ENCODE measurements around the gene DISP3.
A peak's percentile ranks its signal among the peaks of the same experiment; 100 is the strongest.

Gene DISP3

GRCh38 chr1:11472284-11472683 is 6.7 kb upstream of the DISP3 start:
- Histone ChIP-seq H3K36me3 (replicated peaks in 1 of 2; ENCODE audit: control insufficient read depth in 2 of 2, insufficient read depth in 2 of 2, low read length in 2 of 2) (no peaks in the 10 kb centered on the region), H3K4ac (ENCODE audit: low read length) (no peak overlapping the region)
- no CpG with 5 or more reads among the region's 2 CpGs for WGBS, 2 donors (ENCODE audit: extremely low coverage in 2 of 2, insufficient read length in 2 of 2, insufficient replicate concordance in 1 of 2)

GRCh38 chr1:11472741-11473140 is 6.2 kb upstream of the DISP3 start:
- Histone ChIP-seq H2AK5ac (ENCODE audit: low read depth, low read length) (no peak overlapping the region), H2BK120ac (ENCODE audit: low read depth, low read length) (no peak overlapping the region), H3K9me3 (replicated peaks in 1 of 2; ENCODE audit: control insufficient read depth in 2 of 2, insufficient read depth in 1 of 2, low read depth in 1 of 2, low read length in 2 of 2) (no peaks in the 10 kb centered on the region), H4K91ac (ENCODE audit: low read depth, low read length, poor library complexity) (no peak overlapping the region), H3K18ac (ENCODE audit: low read length) (no peak overlapping the region), H4K8ac (ENCODE audit: low read depth, low read length) (no peak overlapping the region), H3K4ac (ENCODE audit: low read length) (no peak overlapping the region), H2BK15ac (ENCODE audit: low read length) (no peak overlapping the region), H2BK12ac (ENCODE audit: low read length) (no peak overlapping the region), H3K27me3 (ENCODE audit: control insufficient read depth in 3 of 3, insufficient read depth in 3 of 3, low read depth in 1 of 3, low read length in 3 of 3) (peaks cover 0 to 28% (median 11%) of the 10 kb centered on the region in 3 experiments), H2AFZ (ENCODE audit: low read length) (no peak overlapping the region), H3K9ac (ENCODE audit: low read depth, low read length, poor library complexity) (no peak overlapping the region), H3K14ac (ENCODE audit: low read length) (no peak overlapping the region), H3K36me3 (replicated peaks in 1 of 2; ENCODE audit: control insufficient read depth in 2 of 2, insufficient read depth in 2 of 2, low read length in 2 of 2) (no peaks in the 10 kb centered on the region), H3K79me1 (ENCODE audit: low read depth, low read length) (no peaks in the 10 kb centered on the region), H3K23ac (ENCODE audit: low read depth, low read length, poor library complexity) (no peak overlapping the region), H2BK5ac (ENCODE audit: low read length) (no peak overlapping the region), H3K4me1 (ENCODE audit: control insufficient read depth in 2 of 2, insufficient read depth in 1 of 2, low read depth in 1 of 2, low read length in 2 of 2) (no peaks in the 10 kb centered on the region), H3K4me3 (ENCODE audit: low read length in 2 of 2) (no peak overlapping the region), H3K4me2 (ENCODE audit: insufficient read depth, low read length, poor library complexity, severe bottlenecking) (no peak overlapping the region), H3K27ac (replicated peaks; ENCODE audit: low read length) (no peak overlapping the region)
- no peak for DNase-seq (ENCODE audit: low spot score)
- WGBS, 2 donors (ENCODE audit: extremely low coverage in 2 of 2, insufficient read length in 2 of 2, insufficient replicate concordance in 1 of 2): no CpG with 5 or more reads among the region's 3 CpGs

More at GRCh38 chr1:11472284-11472683, 6.7 kb upstream of the DISP3 start:
- H3K18ac ChIP-seq (ENCODE audit: low read length): no peak overlapping the region
- H2AK5ac ChIP-seq (ENCODE audit: low read depth, low read length): no peak overlapping the region
- H2BK5ac ChIP-seq (ENCODE audit: low read length): no peak overlapping the region
- H3K27ac ChIP-seq (replicated peaks; ENCODE audit: low read length): no peak overlapping the region
- H3K9me3 ChIP-seq (replicated peaks in 1 of 2; ENCODE audit: control insufficient read depth in 2 of 2, insufficient read depth in 1 of 2, low read depth in 1 of 2, low read length in 2 of 2): no peaks in the 10 kb centered on the region
- no peak overlapping the region for H2AFZ ChIP-seq (ENCODE audit: low read length)
- no peak overlapping the region for H2BK12ac ChIP-seq (ENCODE audit: low read length)
- no peak overlapping the region for H3K23ac ChIP-seq (ENCODE audit: low read depth, low read length, poor library complexity)
- H4K8ac ChIP-seq (ENCODE audit: low read depth, low read length): no peak overlapping the region
- no peaks in the 10 kb centered on the region for H3K4me1 ChIP-seq (ENCODE audit: control insufficient read depth in 2 of 2, insufficient read depth in 1 of 2, low read depth in 1 of 2, low read length in 2 of 2)
- H3K79me1 ChIP-seq (ENCODE audit: low read depth, low read length): no peaks in the 10 kb centered on the region
- no peak for DNase-seq (ENCODE audit: low spot score)
- H3K9ac ChIP-seq (ENCODE audit: low read depth, low read length, poor library complexity): no peak overlapping the region
- H3K4me3 ChIP-seq (ENCODE audit: low read length in 2 of 2): no peak overlapping the region
- H4K91ac ChIP-seq (ENCODE audit: low read depth, low read length, poor library complexity): no peak overlapping the region
- H3K4me2 ChIP-seq (ENCODE audit: insufficient read depth, low read length, poor library complexity, severe bottlenecking): no peak overlapping the region
- no peak overlapping the region for H3K14ac ChIP-seq (ENCODE audit: low read length)
- H3K27me3 ChIP-seq (ENCODE audit: control insufficient read depth in 3 of 3, insufficient read depth in 3 of 3, low read depth in 1 of 3, low read length in 3 of 3): peaks cover 0 to 23% (median 7%) of the 10 kb centered on the region in 3 experiments
- no peak overlapping the region for H2BK15ac ChIP-seq (ENCODE audit: low read length)
- H2BK120ac ChIP-seq (ENCODE audit: low read depth, low read length): no peak overlapping the region

DNA sequence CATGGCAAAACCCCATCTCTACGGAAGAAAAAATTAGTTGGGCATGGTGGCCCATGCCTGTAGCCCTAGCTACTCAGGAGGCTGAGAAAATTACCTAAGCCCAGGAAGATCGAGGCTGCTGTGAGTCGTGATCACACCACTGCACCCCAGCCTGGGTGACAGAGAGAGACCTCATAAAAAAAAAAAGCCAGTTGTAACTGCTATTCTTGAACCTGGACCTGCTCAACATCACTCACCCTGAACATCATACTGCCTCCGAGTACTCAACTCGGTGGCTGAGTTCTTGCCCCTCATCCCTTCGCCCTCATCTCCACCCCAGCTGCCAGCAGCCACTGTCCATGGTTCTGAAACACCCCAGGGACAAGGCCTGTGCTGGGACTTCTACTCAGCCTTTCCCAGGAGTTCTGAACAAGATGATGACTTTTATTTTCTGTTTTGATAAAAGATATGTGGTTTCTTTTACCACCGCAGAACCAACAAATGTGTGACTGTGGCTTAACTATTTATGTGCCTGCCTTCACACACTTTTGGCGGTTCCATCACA is 5.4 kb upstream of the DISP3 start:
- Histone ChIP-seq H2BK12ac (ENCODE audit: low read length) (no peak overlapping the region), H3K27me3 (ENCODE audit: control insufficient read depth in 3 of 3, insufficient read depth in 3 of 3, low read depth in 1 of 3, low read length in 3 of 3) (peaks cover 0 to 32% (median 16%) of the 10 kb centered on the region in 3 experiments), H3K4ac (ENCODE audit: low read length) (no peak overlapping the region), H3K9ac (ENCODE audit: low read depth, low read length, poor library complexity) (no peak overlapping the region), H3K18ac (ENCODE audit: low read length) (no peak overlapping the region), H3K23ac (ENCODE audit: low read depth, low read length, poor library complexity) (no peak overlapping the region), H3K36me3 (replicated peaks in 1 of 2; ENCODE audit: control insufficient read depth in 2 of 2, insufficient read depth in 2 of 2, low read length in 2 of 2) (no peaks in the 10 kb centered on the region), H2AFZ (ENCODE audit: low read length) (no peak overlapping the region), H3K4me3 (ENCODE audit: low read length in 2 of 2) (no peak overlapping the region), H2BK5ac (ENCODE audit: low read length) (no peak overlapping the region), H2BK120ac (ENCODE audit: low read depth, low read length) (no peak overlapping the region), H3K79me1 (ENCODE audit: low read depth, low read length) (no peaks in the 10 kb centered on the region), H3K4me1 (ENCODE audit: control insufficient read depth in 2 of 2, insufficient read depth in 1 of 2, low read depth in 1 of 2, low read length in 2 of 2) (no peaks in the 10 kb centered on the region), H3K14ac (ENCODE audit: low read length) (no peak overlapping the region), H2AK5ac (ENCODE audit: low read depth, low read length) (no peak overlapping the region), H2BK15ac (ENCODE audit: low read length) (no peak overlapping the region), H3K9me3 (replicated peaks in 1 of 2; ENCODE audit: control insufficient read depth in 2 of 2, insufficient read depth in 1 of 2, low read depth in 1 of 2, low read length in 2 of 2) (no peaks in the 10 kb centered on the region), H4K8ac (ENCODE audit: low read depth, low read length) (no peak overlapping the region), H3K4me2 (ENCODE audit: insufficient read depth, low read length, poor library complexity, severe bottlenecking) (no peak overlapping the region), H3K27ac (replicated peaks; ENCODE audit: low read length) (no peak overlapping the region), H4K91ac (ENCODE audit: low read depth, low read length, poor library complexity) (no peak overlapping the region)
- WGBS, 2 donors (ENCODE audit: extremely low coverage in 2 of 2, insufficient read length in 2 of 2, insufficient replicate concordance in 1 of 2): no CpG with 5 or more reads among the region's 8 CpGs
- DNase-seq (ENCODE audit: low spot score): peak; percentile 74

- no CpG with 5 or more reads among the region's 5 CpGs for WGBS, 2 donors (ENCODE audit: extremely low coverage in 2 of 2, insufficient read length in 2 of 2, insufficient replicate concordance in 1 of 2)
Measured at GRCh38 chr1:11474826-11475225, 4.1 kb upstream of the DISP3 start.

More at GRCh38 chr1:11474826-11475225, 4.1 kb upstream of the DISP3 start:
- no peak overlapping the region for H4K91ac ChIP-seq (ENCODE audit: low read depth, low read length, poor library complexity)
- H4K8ac ChIP-seq (ENCODE audit: low read depth, low read length): no peak overlapping the region
- H2AK5ac ChIP-seq (ENCODE audit: low read depth, low read length): no peak overlapping the region
- H3K4ac ChIP-seq (ENCODE audit: low read length): no peak overlapping the region
- no peak overlapping the region for H3K14ac ChIP-seq (ENCODE audit: low read length)
- H2BK15ac ChIP-seq (ENCODE audit: low read length): no peak overlapping the region
- H3K18ac ChIP-seq (ENCODE audit: low read length): no peak overlapping the region
- DNase-seq (ENCODE audit: low spot score): no peak
- H2AFZ ChIP-seq (ENCODE audit: low read length): no peak overlapping the region
- no peak overlapping the region for H2BK5ac ChIP-seq (ENCODE audit: low read length)
- H3K79me1 ChIP-seq (ENCODE audit: low read depth, low read length): no peaks in the 10 kb centered on the region
- H3K27me3 ChIP-seq (ENCODE audit: control insufficient read depth in 3 of 3, insufficient read depth in 3 of 3, low read depth in 1 of 3, low read length in 3 of 3): peaks cover 0 to 28% (median 19%) of the 10 kb centered on the region in 3 experiments
- H3K4me2 ChIP-seq (ENCODE audit: insufficient read depth, low read length, poor library complexity, severe bottlenecking): no peak overlapping the region
- no peaks in the 10 kb centered on the region for H3K36me3 ChIP-seq (replicated peaks in 1 of 2; ENCODE audit: control insufficient read depth in 2 of 2, insufficient read depth in 2 of 2, low read length in 2 of 2)
- H3K9me3 ChIP-seq (replicated peaks in 1 of 2; ENCODE audit: control insufficient read depth in 2 of 2, insufficient read depth in 1 of 2, low read depth in 1 of 2, low read length in 2 of 2): no peaks in the 10 kb centered on the region
- H2BK120ac ChIP-seq (ENCODE audit: low read depth, low read length): no peak overlapping the region
- H2BK12ac ChIP-seq (ENCODE audit: low read length): no peak overlapping the region
- no peak overlapping the region for H3K27ac ChIP-seq (replicated peaks; ENCODE audit: low read length)
- peaks cover 0 to 1% of the 10 kb centered on the region in 2 donors for H3K4me1 ChIP-seq (ENCODE audit: control insufficient read depth in 2 of 2, insufficient read depth in 1 of 2, low read depth in 1 of 2, low read length in 2 of 2)
- no peak overlapping the region for H3K23ac ChIP-seq (ENCODE audit: low read depth, low read length, poor library complexity)
- no peak overlapping the region for H3K4me3 ChIP-seq (ENCODE audit: low read length in 2 of 2)
- H3K9ac ChIP-seq (ENCODE audit: low read depth, low read length, poor library complexity): no peak overlapping the region
